ENCODE measurements around the gene WWC2. TPM values are rescaled to one million over a fixed set of nuclear protein-coding genes. Genes with fewer than 3 reads are reported as not detected.
A peak's percentile ranks its signal among the peaks of the same experiment; 100 is the strongest.

WWC2 gene
- total RNA-seq, result 25.7 and 35.0 TPM in 2 replicates

DNA sequence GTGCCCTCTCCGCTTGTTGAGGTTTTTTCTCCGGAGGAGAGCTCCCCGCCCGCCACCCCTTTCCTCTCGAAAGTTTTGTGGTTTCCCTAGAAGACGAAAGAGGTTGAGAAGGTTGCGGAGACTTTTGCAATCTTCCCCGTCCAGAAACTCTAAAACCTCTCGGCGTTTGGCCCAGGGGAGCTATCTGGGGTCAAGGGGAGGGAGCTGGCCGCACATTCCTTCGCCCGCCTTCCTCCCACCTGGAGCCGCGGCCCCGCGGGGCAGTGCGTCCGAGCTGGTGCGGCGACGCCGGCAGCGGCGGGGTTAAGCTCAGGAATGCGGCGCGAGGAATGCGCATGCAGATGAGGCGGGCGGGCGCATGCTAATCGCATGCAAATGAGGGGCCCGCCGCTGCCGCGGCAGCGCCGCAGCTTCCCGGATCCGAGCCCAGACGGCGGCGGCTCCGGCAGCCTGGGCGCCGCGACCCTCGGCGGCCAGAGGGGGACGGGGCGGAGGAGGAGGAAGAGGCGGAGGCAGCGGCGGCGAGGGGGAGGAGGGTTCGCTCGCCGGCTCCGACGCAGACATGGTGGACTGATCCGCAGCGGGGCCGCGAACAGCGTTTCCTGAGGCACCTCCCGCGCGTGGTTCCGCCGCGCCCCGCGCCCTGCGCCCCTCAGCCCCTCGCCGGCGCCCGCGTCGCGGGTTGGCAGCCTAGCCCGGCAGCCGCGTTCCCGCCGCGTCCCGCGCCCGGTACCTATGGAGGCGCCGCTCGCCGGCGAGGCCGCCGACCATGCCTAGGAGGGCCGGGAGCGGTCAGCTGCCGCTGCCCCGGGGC lies at the start of gene WWC2:
Gene WWC2, plus strand, starts transcription at position 535 of the 814 bp plus-strand sequence. Its CDS starts 235 bp downstream, at position 770.
- peak; percentile 83 for DNase-seq (ENCODE audit: low read depth, low spot score)

DNA sequence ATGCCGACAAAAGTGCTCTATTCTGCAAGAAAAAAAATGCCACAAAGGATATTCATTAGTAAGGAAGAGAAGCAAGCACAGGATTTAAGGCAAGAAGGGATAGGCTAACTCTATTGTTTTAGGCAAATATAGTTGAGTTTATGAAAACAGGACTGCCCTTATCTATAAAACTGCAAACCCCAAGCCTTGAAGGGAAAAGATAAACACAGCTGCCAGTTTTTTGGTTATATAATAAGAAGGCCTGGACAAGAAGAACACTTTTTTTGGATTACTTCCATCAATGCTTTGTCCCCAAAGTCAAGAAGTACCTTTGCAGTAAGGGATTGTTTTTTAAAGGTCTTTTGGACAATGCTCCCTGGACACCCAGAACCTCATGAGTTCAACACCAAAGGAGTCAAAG lies 45.4 kb upstream of the WWC2 start:
- DNase-seq (ENCODE audit: low read depth, low spot score), result no peak

DNA sequence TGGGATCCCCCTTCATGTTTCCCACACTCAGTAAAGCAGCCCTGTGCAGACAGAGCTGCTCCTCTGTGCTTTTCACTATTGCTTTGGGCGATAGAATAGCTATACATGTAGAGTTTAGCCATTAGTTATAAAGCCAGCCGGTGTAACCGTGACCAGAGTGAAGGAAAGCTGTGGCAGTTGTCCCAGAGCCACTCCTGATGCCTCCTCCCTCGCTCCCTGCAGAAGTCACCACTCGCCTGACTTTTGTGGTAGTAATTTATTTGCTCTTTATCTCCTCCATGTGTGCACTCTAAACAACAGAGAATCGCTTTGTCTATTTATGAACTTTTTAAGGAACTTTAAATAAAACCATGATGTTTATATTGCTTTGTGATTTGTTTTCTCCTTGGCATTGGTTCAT lies 41.8 kb upstream of the WWC2 start:
- DNase-seq (ENCODE audit: low read depth, low spot score), result no peak

DNA sequence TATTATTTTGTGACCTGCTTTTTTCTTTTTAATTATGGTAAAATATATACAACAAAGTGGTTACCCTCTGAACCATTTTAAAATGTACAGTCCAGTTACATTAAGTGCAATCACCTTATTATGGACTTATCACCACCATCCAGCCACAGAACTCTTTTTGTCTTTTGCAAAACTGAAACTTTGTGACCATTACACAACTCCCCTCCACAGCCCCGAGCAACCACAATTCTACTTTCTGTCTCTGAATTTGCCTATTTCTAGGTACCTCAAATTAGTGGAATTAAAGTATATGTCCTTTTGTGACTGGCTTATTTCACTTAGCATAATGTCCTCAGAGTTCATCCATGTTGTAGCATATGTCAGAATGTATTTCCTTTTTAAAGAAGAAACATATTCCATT lies 39.3 kb upstream of the WWC2 start:
- no peak for DNase-seq (ENCODE audit: low read depth, low spot score)

DNA sequence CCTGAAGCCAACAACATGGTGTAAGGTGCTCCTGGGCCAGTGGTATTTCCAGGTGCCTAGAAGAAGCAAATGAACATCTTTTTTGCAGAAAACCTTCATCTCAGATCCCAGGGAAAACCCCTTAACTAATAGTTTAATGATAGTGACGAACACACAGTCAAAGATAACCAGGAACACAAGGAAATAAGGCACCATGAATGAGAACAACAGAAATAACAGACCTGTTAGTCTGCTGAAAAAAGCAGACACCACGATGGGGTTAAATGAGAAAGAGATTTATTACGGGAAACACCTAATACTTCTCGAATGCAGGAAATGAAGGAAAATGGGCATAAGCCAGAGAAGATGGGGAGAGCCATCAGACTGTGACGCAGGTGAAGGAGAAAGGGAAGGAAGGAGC lies 30.6 kb upstream of the WWC2 start:
- no peak for DNase-seq (ENCODE audit: low read depth, low spot score)

DNA sequence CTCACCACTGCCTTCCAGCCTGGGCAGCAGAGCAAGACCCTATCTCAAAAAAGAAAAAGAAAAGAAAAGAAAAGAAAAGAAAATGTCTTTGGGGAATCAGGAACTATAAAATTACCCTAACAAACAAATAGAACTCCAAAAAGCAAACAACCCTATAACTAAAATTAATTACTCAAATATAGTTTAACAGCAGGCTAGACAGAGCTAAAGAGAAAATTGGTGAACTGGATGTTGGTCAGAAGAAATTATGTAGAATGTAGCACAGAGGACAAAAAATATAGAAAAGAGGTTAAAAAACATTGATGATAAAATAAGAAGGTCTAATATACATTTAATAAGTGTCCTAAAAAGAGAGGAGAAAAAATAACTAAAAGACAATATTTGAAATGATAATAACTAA lies 27.8 kb upstream of the WWC2 start:
- DNase-seq (ENCODE audit: low read depth, low spot score), result no peak

DNA sequence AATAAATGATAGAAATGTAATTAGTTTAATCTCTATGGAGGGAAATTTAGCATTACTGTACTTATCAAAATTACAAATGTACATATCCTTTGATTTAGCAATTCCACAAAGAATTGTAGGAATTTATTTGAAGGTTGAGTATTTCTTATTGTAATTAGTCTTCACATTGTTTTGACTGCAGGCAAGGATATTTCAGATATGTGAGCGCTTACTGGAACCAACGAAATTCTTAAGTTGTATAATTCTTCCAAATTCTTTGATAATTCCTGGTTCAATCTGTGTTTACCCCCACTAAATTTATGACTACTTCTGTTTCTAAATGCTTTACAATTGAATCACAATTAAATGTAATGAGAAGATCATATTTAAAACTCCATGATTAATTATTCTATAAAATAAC lies 26.9 kb upstream of the WWC2 start:
- DNase-seq (ENCODE audit: low read depth, low spot score), result no peak

DNA sequence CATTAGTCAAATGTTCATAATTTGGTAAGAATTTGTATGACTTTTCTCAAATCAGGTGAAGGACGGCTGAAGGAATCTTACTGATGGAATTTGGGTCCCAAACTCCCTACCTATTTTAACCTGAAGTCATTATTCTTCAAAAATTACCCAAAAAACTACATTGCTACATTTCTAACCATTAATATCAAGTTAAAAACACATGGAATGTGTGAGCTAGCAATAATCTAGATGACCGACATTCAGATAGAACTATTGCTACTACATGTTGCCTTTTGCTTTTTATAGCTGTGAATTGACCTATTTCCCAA lies 25.3 kb upstream of the WWC2 start:
- no peak for DNase-seq (ENCODE audit: low read depth, low spot score)

DNA sequence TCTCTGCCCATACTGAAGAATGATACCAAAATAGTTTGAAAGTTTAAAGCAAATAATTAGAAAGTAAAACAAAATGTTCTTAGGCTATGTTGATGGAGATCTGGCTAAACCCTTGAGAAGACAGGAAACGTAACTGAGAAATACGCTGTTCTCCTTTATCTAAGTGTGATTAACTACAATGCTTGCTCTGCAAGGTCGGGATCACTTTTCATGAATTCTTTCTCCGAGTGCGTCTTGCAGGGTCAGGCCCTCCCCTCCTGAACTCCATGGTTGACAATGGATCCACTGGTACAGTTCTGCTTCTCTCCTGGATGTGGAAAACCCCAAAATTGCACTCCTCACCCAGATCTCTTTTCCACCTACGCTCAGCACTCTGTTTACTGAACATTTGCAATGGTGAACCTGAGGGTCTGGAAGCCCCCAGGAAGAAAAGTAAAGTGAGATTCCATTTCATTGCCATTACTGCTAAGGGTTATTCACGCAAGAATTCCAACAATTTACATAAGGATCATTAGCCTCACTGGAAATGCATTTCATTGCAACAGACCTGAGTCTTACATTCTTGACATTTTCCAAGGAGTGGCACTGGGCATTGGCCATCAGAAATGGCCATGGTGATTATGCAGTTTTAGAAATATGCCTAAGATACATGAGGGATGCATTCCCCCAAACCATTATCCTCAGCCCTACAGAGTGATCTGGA lies 24.6 kb upstream of the WWC2 start:
- DNase-seq (ENCODE audit: low read depth, low spot score), result no peak

DNA sequence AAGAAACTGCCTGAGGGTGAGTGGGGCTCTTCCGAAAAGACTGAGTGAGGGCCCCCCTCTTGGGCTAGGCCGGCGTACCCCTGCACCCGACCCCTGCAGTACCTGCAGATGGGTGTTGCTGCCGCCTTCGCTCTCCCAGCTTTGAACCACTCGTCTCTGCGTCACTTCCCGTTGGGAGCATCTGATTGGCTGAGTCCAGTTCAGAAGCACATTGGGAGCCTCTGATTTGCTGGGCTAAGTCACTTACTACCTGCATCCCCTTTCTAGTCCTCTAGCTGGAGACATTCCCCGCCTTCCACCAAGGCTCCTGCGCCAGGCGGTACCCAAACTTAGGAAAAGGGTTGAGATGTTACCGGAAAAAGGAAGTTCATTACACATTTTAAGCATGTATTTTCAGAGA lies 20.4 kb upstream of the WWC2 start:
- no peak for DNase-seq (ENCODE audit: low read depth, low spot score)

DNA sequence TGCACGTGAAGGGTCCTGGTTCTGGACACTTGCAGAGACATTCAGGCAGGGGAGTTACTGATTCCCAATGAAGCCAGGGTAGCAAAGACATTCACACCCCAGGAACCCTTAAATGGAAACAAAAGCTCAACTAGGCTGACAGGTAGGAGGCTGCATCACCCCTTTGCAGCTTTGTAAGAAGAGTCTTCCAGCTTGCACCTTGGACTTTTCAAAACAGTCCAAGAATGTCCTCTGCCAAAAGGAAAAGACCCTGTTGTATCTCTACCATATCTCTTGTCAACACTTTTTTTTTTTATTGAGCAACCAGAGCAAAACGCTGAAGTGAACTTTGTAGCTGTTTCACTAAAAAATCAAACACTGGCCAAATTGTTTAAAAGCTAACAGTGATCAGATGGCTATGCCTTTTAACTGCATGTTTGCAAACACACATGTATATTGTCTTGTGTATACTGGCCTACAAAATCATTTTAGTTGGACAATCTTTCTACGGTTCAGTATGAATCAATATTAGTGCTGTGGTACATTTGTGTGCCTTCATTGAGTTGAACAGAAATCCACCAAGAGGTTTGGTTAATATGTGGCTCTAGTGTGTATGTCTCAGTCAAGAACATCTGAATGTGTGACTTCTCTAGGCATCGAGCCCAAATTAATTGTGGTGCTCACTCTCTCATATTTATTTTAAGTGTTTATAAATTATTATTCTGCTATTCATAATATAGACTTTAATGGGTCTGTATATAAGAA lies 18.5 kb upstream of the WWC2 start:
- DNase-seq (ENCODE audit: low read depth, low spot score), result no peak

DNA sequence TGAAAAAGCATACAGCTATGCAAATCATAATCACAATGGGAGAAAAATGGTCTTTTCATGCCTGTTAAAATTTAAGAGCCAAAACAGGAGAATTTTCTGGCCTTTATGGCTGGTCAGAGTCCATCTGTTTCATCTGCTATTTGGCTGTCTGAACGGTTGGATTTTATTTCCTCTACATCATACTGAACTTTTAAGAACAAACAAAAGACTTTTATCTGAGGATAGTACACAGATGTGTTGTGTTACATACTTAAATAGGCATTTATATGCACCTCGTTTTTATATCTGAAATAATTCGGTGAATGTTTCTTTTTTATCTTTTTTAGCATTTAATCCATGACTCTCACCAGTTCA lies 18.0 kb upstream of the WWC2 start:
- no peak for DNase-seq (ENCODE audit: low read depth, low spot score)

DNA sequence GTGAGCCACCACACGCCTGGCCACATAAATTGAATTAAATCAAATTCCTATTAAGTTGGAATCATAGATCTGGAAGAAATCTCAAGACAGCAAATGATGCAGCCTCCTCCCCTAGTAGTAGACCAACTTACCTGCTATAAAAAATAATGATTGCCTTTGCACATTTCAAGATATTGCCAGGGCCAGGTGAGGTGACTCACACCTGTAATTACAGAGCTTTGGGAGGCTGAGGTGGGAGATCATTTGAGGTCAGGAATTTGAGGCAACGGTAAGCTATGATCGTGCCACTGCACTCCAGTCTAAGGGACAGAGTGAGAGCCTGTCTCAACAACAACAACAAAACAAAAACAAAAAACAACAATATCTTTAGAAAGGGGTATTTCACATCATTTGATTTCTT lies 17.0 kb upstream of the WWC2 start:
- DNase-seq (ENCODE audit: low read depth, low spot score), result no peak

DNA sequence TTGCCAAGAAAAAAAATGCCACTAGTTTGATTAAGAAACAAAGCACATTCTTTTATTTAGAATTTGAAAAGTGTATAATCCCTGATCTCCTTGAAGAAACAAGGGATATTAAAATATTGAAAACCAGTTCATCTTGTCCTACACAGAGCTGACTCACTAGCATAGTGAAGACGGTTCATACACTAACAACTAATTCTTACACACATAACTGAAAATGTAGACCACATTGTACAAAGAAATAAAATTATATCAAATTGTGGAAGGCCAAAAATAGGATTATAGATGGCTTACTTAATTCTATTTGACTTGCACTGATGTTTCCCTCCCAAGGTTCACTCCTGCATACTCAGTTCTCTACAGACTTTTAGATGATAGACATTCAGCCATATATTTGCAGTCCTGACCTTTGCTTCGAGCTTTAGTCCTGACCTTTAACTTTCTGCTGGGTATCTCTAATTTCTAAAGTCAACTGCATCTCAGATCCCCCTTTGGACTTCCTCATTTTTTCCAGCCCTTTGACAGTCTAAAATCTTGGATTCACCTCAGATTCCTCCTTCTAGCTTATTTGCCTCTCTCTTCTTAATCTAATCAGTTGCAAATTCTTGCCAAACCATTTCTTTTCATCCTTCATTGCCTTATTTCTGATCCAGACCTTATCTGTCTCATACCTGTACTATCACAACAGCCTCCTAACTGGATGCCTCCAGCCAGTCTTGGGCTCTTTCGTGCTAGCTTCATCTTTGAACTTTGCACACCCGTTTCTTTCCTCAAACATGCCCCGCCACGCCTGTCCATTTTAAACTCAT lies 4.5 kb upstream of the WWC2 start:
- no peak for DNase-seq (ENCODE audit: low read depth, low spot score)

DNA sequence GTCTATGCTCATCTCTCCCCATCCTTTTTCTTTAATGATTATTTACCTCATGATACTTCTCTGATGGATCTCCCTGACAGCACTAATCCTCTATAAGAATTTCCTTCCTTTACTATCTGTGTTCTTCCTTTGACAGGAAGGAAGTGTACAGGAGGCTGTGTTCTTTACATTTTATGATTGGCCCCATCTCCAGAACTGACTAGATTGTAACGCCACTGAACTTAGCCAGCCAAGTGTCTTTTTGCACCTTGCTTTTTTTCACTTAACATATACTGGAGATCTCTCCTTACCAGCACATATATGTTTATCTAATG lies 3.9 kb upstream of the WWC2 start:
- no peak for DNase-seq (ENCODE audit: low read depth, low spot score)

DNA sequence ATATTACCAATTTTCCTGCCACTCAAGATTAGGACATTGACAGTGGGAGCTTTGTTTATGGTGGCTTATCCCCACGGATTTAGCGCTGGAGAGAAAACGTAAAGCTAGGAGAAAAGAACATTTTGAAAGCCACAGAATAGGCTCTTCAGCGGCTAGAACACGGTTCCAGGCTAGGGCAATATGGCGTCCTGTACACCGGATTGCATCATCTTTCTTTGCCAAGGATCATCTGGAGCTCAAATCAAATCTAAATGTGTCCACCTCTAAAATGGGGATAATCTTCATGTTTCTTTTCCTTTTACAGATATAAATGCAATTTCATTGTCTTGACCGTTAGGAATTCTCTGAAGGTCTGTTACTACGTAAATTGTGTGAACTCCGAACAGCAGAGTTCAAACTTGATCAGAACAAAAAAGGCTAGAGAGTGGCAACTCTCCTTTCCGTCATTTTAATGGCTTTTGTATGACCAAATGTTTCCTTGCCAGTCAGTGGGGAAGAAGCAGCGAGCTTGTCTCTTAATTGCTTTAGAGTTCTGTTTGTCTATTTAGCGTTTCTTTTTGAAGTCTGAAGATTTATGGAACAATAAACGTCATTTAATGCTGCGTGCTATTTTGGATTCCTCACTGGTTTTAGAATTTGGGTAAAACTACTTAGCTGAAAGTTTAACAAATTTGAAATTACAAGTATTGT lies 2.6 kb upstream of the WWC2 start:
- DNase-seq (ENCODE audit: low read depth, low spot score), result no peak

DNA sequence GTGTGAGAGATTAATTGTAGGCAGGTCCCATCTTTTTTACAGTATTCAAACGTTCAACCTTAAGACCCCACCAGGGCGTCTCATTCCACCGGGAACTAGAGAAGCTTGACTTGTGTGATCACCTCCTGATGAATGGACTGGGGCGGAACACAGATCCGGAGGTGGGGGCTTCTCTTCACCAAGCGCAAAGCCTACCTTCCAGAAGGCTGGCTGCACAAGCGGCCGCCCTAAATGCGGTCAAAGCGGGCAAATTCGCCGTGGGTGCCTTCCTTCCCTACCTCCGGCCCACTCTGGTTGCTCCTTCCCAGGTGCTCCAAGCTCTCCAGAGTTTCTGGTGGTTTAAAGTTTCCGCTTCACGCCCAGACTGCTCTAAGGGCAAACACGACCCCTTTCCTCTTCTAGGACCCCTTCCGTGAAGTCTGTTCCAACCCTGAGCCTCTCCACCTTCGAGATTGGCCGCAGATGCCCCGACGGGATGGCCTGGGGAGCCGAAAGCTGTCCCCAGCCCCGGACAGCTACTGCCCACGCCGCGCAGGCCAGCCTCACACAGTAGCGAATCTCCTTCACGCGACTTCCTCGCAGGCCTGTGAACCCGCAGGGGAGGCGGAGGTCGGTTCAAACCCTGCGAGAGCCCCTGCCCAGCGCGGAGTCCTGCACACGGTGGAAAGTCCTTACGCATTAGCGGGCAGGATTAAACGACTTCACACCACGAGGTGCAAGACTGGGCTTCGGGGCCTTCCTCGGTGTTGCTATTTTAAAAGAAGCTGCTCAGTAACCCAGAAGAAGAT lies 1.6 kb upstream of the WWC2 start:
- DNase-seq (ENCODE audit: low read depth, low spot score), result no peak

DNA sequence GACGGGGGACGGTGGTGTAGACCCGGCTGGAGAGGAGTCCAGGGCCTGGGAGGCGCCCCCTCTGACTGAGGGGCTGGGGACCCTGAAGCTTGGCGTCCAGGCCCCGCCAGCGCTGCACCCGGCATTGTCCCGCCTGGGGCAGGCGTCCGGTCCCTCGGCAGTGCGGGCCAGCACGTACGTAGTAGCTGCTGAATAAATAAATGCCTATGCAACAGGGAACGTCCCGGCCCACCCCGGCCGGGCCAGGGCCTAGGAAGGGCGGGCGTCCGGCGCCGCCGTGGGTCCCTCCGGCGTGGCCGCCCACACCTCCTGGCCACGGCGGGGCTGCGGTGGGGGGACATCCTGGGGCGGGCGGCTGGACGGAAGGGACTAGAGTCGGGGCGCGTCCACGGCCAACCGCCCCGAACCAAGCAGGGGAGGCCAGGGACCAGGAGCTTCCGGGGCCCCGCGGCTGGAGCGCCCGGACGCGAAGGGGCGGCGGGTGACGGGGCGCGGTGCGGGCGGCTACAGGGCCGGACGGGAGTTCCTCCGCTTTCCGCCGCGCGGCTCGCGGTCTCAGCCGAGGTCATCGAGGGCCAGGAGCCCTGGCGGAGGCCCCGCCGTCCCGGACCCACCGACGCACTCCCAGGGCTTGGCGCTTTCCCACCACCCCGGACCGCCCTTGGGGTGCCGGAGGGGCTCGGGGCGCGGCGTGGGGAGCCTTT lies 886 bp upstream of the WWC2 start:
- no peak for DNase-seq (ENCODE audit: low read depth, low spot score)

DNA sequence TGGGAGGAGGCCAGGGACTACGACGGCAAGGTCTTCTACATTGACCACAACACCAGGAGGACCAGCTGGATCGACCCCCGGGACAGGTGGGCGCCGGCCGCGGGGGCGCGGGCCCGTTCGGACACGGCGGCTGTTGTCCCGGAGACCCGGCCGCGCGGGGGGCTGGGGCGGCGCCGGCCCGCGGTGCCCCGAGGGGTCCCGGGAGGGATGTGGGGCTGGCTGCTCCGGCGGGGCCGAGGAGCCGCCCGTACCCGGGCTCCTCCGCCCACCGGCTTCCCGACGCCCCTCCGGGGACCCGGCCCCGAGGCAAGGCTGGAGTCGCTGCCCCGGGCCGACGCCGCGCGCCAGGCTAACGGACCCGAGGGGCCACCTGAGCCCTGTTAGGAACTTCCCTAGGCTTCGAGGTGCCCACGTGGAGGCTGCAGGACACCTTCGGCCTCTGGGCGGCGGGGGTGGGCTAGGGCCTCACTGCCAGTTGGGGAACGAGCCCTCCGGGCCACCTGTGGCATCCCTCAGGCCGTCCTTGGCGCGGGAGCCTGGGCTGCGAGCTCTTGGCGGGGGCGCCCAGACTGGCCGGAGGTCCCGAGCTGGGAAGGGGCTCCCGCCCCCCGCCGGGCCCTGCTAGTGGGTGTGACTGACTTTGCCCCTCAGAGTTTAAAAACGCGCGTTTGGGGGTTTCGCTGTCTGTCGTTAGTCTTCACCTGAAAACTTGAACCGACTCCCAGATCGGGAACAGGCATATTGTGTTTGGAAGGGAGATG lies 660 bp downstream of the WWC2 start:
- DNase-seq (ENCODE audit: low read depth, low spot score), result no peak
